ENCODE results near the gene GHDC.

DNA sequence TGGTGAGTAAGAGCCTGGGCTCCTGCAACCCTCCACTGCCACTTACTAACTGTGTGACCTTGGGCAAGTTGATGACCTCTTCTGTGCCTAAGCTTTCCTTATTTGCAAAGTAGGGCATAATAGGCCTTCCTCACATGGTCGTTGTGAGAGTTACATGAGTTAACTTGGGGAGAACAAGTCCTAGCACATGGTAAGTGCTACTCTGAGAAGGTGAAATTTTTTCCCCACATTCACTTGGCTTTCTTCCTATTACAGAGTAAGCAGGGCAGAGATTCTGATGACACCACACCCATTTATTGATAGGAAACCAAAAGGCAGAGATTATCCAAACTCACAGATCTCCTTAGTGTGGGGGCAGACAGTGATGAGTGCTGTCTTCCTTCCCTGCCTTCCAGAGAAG, 15.0 kb downstream of the GHDC start:
- no peak for TF ChIP-seq POLR2A (IDR thresholded peaks at IDR 0.05; ENCODE audit: low read length)
- TF ChIP-seq GATA1 (IDR thresholded peaks at IDR 0.05; ENCODE audit: low read depth, low read length): no peak

All from erythroblast (primary cell).